SIG-M5 treated with dmso at 0.1 percent for 504 hours (cell line): ENCODE results near the gene CDPF1.
A peak's percentile ranks its signal among the peaks of the same experiment; 100 is the strongest.

ENCODE experiments used
- DNase-seq: peaks from one replicate; lab custom pipeline; 2025; ENCODE audit not compliant: unreplicated experiment; lab: John Stamatoyannopoulos, UW

CDPF1 gene

GRCh38 chr22:46259374-46259773, 9.3 kb upstream of the CDPF1 start:
- peak; percentile 57 for DNase-seq

DNA sequence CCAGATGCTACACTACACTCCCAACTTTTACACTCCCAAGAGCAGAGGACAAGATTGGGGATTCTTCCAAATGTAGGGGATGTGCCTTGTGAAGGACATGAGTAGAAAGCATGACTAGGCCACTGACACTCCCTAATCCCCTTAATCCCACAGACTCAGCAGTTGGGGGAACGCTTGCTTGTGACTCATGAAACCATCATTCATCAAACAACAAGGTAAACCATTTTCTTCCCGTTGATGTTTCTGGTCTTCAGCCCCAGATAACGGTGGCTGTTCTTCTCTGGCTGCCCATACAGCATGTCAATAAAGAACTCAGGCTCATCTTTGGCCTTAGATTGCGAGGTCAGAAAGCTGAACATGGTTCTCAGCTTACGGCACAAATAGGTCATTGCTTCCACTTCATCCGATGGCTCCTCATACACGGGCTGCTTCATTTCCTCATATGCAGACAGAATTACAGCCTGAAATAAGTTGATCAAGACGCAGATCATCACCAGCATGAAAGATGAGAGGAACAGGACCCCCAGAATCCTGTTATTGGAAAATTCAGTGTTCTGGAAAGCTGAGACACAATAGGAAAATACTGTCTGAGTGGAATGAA, 6.4 kb upstream of the CDPF1 start:
- DNase-seq: no peak

DNA sequence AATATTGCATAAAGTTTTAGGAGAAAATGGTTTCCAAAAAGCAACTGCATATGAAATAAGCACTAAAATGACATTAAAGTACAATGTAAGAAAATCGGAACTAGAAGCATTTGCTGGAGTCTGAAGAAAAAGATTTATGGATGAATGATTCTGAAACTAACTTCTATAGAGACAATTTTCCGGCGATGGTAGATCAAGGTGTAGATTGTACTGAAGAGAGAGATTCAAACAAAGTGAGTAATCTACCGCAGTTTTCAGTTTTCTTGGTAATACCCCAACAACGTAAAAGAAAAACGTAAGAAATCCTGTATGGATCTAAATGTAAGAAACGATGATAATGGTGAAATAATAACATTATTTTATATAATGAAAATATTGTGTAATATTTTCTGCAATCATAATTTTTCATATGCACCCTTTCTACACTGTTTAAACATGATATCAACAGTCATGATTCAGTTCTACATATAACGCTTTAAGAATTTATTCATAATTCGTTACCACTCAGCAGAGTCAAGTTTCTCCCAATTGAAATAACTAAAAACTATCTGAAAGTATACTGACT, 1.8 kb upstream of the CDPF1 start:
- DNase-seq: no peak

- DNase-seq: no peak
Measured at GRCh38 chr22:46251266-46251665, 1.2 kb upstream of the CDPF1 start.

DNA sequence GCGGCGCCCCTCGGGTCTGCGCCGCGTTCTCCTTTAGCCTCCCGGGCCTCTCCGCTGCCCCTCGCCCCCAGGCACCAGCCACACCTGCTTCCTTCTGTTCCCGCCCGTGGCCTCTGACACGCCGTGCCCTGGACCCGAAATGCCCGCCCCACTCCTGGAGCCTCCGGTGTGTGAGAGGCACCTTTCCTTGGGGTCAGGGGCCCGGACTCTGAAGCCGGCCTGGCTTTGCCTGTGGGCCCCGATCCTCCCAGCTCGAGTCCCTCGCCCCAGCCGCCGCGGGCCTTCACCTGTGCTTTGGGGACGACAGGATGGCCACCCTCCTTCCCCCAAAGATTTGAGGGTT, 661 bp upstream of the CDPF1 start:
- no peak for DNase-seq

DNA sequence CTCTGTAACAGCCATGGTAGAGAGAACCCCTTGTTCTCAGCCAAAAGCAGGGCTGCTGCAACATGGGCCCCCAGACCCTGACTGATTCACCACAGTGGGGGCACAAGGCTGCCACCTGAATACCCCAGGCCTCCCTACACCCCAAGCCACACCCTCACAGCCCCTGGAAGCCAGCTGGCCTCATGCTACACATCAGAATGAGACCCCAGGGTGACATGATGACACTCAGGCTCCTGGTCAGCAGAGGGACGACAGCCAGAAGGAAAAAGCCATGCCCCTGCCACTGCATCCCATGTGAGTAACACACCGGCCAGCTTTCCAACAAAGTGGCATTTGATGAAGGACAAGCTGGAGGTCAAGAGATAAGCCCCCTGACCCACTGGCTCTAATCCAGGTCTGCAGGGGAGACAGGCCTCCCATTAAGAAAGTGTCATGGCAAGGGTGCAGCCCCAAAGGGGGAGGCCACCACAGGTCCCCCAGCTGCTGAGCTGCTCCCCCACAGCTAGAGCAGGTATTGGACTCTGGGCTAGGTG, 2.6 kb downstream of the CDPF1 start:
- no peak for DNase-seq

DNA sequence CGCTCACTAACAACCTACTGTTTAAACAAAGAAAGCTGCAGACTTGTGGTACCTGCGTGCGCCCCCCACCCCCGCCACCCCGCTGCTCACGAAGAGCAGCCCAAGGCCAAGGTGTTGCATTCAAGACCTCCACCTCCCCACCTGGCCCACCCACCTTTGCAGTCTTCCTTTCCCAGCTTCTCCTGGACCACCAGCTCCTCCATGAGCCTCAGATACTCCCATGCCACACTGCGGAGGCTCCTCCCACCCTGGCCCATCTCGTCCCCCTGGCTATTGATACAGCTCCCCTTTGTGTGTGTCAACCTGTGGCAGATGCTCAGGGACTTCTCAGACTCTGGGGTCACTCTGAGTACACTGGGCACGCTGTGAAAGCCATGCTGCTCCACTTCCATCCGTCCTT, 3.9 kb downstream of the CDPF1 start:
- no peak for DNase-seq

GRCh38 chr22:46245511-46245910, 4.6 kb downstream of the CDPF1 start:
- DNase-seq: no peak

- no peak for DNase-seq
Measured at GRCh38 chr22:46244771-46245170, 5.3 kb downstream of the CDPF1 start.

GRCh38 chr22:46242076-46242475, 8.0 kb downstream of the CDPF1 start:
- no peak for DNase-seq

GRCh38 chr22:46241396-46242007, 8.6 kb downstream of the CDPF1 start:
- no peak for DNase-seq

DNA sequence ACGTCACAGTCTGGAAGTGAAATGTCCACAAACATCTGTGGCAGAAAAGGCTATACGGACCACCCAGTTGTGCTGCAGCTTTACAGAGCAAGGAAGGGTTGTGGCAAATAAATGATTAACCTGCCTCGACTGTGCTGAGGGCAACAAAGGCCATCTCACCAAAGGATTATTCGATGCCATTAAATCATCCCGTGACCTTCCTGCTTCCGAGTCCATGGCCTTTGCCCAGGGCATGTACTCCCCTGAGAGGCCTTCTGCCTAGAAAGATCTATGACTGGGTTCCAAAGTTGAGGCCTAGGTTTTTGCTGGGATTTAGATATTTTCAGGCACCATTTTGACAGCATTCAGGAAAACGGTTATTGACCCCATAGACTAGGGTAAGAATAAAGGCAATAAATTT, 9.2 kb downstream of the CDPF1 start:
- no peak for DNase-seq

DNA sequence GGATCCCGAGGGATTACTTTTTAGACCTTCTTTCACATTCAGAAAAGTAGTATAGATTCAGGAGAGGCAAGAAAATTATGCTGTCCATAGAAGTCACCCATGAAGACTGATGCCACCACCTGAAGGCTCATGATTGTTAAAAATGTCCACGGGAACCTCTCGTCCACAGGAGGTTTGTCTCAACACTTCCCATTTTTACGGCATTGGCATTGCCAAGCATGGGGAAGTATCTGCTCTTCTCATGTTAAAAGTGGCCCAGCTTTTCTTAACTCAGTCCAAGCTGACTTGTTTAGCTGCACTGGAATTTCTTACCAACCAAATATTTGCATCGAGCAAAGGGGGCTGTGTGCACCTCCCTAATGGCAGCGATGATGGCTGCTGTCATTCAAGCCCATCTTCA, 9.6 kb downstream of the CDPF1 start:
- DNase-seq: no peak

DNA sequence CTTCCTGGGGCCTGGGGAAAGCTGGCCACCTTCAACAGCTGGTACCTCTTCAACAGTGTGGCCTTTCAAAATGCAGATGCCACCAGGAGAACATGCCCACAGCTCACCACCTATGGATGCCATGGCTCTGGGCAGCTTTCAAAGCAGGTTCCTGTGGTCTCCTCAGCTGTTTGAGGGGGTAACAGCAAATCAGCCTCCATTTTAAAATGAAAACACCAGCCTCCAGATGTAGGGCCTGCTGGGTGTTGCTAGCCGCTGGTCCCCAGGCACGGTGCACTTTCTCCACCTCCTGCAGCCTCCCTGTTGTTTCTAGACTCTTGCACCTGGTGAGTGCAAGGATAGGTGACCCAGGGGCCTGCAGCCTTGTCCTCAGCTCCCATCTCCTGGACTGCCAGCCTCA, 10.0 kb downstream of the CDPF1 start:
- no peak for DNase-seq

DNA sequence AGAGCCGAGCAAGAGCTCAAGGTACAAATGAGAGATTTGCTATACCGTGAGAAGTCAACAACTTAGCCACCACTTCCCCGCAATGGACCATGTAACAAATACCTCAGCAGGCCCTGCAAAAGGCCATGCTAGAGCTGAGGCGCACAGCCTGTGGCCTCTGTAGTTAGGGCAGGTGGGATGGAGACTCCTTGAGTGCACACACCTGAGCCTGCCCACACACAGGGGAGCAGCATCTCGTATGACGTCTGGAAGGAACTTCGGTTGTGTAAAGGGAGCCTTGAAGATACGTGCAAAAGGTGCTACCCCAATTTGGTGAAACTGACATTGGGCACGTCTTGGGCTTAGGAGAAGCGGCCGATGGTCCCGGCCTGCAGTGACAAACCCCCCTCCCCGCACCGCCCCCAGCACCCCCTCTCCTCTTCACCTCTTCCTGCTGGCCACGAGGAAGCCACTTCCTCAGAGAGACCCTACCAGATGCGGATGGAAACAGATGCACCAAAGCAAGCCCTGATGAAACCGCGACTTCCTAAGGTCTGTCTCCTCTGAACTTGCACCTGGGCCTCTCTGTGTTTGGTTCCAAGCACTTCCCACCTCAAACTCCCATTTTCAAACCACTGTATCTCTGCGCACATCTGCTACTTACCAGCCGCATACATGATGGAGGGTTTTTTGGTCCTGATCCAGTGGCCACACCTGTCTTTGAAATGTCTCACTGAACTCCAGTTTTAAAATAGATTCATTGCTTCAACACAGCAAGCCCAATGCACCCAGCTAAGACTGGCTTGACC, 10.6 kb downstream of the CDPF1 start:
- no peak for DNase-seq

DNA sequence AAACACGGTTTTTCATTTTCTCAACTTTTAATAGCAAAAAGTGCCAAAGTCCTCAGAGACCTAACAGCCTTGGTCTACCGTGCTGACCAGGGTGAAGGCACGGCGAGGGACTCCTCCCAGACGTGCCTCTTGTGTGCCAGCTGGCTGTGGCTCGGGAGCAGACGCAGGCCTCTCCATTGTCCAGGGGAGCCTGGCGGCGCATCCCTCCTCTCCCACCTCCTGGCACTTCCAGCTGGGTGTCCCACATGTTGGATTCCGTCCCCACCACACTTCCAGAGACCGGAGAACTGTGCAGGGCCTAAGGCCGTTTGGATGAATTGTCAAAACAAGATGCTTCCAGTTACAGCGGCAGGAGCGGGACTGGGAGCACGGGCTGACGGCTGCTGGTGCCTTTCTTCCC, 11.6 kb downstream of the CDPF1 start:
- DNase-seq: no peak

DNA sequence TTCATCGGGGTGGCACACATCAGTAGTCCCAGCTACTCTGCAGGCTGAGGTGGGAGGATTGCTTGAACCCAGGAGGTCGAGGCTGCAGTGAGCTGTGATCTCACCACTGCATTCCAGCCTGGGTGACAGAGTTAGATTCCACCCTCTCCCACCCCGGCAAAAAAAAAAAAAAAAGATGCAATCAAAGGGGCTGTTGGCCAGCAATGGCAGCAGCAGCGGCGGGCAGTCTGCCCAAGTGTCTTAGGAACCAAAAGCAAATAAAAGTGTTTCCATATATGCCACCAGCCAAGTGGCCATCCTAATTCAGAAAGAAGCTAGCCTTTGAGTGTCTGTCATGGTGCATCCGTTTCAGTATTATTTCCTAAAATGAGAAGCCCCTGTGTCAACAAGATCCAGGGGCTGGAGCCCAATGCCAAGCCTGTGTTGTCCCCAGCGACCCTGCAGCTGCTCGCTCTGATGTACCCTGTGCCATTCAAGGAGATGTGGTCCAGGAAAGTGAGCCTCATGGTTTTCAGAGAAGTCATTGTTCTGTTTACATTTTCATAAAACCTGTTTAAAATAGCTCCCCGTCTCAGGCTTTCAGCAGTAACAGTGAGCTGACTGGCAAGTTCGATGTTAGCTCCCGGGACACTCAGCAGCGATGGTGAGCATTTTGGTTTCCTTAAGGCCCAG, 12.5 kb downstream of the CDPF1 start:
- no peak for DNase-seq

- no peak for DNase-seq
Measured at GRCh38 chr22:46234969-46235368, 15.1 kb downstream of the CDPF1 start.

DNA sequence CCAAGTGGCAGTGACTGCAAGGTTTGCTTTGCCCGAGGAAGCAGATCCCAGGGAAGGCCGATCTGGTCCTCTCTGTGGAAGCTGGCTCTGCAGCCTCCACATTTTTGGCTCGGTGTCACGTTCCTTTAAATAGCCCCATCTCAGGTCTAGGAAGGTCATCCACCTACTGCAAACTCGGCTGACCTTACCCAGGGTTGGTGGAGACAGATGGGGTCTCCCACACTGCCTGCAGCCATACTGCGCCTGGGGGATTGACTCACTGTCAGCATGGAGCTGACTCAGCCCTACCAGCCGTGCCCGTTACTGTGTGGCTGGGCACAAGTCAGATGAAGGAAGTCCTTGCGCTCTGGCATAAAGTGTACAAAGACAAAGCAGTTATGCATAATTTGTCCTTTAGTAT, 16.9 kb downstream of the CDPF1 start:
- DNase-seq: no peak

DNA sequence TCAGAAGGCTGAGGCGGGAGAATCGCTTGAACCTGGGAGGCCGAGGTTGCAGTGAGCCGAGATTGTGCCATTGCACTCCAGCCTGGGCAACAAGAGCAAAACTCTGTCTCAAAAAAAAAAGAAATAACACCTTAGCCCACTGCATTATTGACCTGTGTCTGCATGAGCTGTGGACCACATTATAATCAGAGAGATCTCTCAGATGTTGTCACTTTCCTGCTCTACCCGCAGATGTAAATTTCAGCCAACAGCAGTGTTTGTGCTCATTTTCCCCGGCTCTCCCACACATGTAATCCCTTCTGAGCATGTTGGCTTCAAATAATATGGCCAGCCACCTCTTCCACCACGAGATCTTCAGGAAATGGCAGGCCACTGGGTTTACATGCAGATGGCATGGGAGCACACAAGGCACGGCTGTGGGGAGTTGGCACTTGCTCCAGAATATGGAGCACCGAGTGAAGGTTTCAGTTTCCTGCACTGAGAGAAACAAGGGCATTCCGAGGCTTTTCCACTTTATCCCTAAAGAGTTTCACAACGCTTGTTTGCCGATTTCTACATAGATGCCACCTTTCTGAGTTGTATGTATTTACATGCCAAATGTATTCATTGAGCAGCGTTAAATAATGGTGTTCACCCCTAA, 19.7 kb downstream of the CDPF1 start:
- no peak for DNase-seq

DNA sequence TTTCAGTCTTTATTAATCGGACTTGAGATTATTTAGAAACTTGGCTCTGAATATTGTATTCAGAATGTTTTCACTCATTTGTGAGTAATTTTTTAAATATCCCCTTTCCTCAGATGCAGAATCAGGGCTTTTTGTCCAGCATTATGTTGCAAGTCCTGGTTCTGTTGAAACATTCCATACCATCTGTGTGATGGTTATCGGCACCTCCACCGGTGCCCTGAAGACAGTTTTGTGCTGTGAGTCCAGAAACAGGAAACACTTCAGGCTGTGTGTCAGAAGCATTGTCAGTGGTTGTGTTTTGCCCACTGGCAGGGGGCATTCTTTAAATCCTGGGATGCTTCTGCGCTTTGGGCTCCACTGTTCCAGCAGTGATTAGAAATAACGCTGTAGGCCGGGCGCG, 20.4 kb downstream of the CDPF1 start:
- DNase-seq: no peak
